Ectodermal cell (in vitro differentiated cells): Measurements from ENCODE around the gene PLS1.
"Not testable (repeated sequence)": the region's sequence is repeated elsewhere in the genome, so short reads cannot be mapped to it uniquely, and the experiment has no call there.

Source experiments
- H3K27ac ChIP-seq: 2 replicates; pipeline ENCODE4 v1.7.0; 2013; ENCODE audit warnings: mild to moderate bottlenecking, low read depth, low read length; ENCODE audit not compliant: insufficient read depth, poor library complexity, severe bottlenecking
- H3K27me3 ChIP-seq: 2 replicates; pipeline ENCODE4 v1.7.0; 2013; ENCODE audit warnings: mild to moderate bottlenecking, low read length; ENCODE audit not compliant: insufficient read depth, control insufficient read depth, poor library complexity, severe bottlenecking
- H3K36me3 ChIP-seq: one replicate; pipeline ENCODE4 v1.7.0; 2013; ENCODE audit warnings: low read length; ENCODE audit not compliant: control insufficient read depth, insufficient read depth
- H3K4me1 ChIP-seq: one replicate; pipeline ENCODE4 v1.7.0; 2013; ENCODE audit warnings: low read length; ENCODE audit not compliant: control insufficient read depth, insufficient read depth
- H3K4me3 ChIP-seq: 2 replicates; pipeline ENCODE4 v1.7.0; 2013; ENCODE audit warnings: low read depth, low read length, control low read depth; ENCODE audit not compliant: insufficient read depth
- H3K9me3 ChIP-seq: 2 replicates; pipeline ENCODE4 v1.7.0; 2013; ENCODE audit warnings: mild to moderate bottlenecking, low read length, moderate library complexity; ENCODE audit not compliant: control insufficient read depth
- WGBS, 2 experiments: methylation state at CpG; one replicate each; pipeline ENCODE4 v1.1.7; 2013; ENCODE audit warnings: missing lambda C conversion rate in 2 of 2; 5-methylcytosine and 5-hydroxymethylcytosine counted together

PLS1 gene

DNA sequence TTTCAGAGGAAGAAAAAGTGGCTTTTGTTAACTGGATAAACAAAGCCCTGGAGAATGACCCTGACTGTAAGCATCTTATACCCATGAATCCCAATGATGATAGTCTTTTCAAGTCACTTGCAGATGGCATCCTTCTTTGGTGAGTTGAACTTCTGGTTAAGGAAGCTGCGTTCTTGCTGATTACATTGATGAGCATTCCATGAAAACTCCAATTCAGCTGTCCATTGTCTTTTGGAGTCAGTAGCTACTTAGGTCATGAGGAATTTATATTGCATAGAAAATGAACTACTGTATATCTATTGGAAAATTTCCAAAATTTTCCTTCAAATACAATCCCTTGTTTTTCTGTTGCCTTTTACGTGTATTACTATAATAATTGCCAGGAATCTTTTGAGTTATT, 80.0 kb downstream of the PLS1 start:
- no peaks in the 10 kb centered on the region for H3K9me3 ChIP-seq

DNA sequence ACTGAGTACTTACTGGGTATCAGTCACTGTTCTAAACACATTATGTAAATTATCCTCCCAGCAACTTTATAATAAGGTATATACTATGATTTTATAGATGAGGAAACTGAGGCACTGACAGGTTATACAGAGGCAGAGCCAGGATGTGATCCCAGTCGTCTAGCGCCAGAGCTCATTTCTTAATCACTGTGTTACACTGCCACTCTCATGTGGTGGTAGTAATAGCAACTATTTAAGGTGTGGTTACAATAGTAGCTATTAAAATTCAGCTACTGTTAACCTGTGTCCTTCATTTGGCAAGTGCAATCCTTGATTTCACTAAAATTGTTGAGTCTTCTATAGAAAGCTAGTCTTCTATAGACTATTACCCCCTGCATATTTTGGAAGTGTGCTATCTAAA, 84.5 kb downstream of the PLS1 start:
- Histone ChIP-seq H3K9me3 (no peaks in the 10 kb centered on the region), H3K4me3 (no peak overlapping the region), H3K27ac (no peak overlapping the region), H3K36me3 (no peaks in the 10 kb centered on the region), H3K27me3 (no peaks in the 10 kb centered on the region), H3K4me1 (no peaks in the 10 kb centered on the region)
- 91 to 92% methylated on average over 2 of the region's 2 CpGs for WGBS, 2 experiments

More for the DNA sequence above, 80.0 kb downstream of the PLS1 start:
- Histone ChIP-seq H3K36me3 (no peaks in the 10 kb centered on the region), H3K27me3 (no peaks in the 10 kb centered on the region), H3K27ac (no peak overlapping the region), H3K4me3 (no peak overlapping the region), H3K4me1 (no peaks in the 10 kb centered on the region)
- 97 to 100% methylated on average over 2 of the region's 2 CpGs for WGBS, 2 experiments

DNA sequence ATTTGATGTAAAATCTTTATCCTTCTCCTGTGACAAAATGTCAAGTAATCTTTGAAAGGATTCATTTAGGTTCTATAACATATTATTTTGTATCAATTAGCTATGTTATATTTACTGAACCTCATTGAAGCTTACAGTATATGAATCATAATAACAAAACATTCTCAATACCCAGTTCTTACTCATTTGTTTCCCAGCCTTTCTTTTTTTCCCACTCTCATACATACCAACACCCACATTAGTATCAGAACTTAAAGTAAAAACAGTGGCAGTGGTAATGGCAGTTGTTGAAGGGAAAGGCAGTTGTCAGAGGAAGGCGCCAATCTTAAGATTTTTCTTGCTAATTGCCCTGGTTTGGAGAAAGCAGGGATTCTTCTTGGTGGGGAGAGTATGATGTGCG, 94.4 kb downstream of the PLS1 start:
- Histone ChIP-seq H3K27me3 (no peaks in the 10 kb centered on the region), H3K9me3 (no peaks in the 10 kb centered on the region), H3K36me3 (no peaks in the 10 kb centered on the region), H3K4me3 (no peak overlapping the region), H3K27ac (no peak overlapping the region), H3K4me1 (no peaks in the 10 kb centered on the region)
- WGBS, 2 experiments, result 90 to 92% methylated on average over 2 of the region's 2 CpGs

DNA sequence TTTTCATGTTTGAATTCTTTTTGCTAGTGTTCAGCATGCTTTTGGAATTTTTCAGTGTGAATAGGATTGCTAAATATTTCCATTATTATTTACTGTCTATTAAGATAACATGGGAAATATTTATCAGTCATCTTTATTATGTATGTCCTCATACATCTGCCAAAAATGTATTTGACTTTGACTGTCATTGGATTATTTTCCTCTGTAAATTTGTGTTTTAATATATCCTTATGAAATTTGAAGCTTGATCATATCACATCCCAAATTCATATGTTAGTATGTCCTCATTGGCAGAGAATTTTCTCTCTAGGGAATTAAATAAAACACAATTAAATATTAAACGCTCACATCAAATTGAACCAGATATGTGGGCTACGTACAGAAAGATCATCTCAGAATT, 95.3 kb downstream of the PLS1 start:
- no peak overlapping the region for H3K4me3 ChIP-seq
- H3K27me3 ChIP-seq, result no peaks in the 10 kb centered on the region
- H3K27ac ChIP-seq, result no peak overlapping the region
- H3K36me3 ChIP-seq, result no peaks in the 10 kb centered on the region
- 89 to 95% methylated on average over 2 of the region's 2 CpGs for WGBS, 2 experiments
- H3K4me1 ChIP-seq, result no peaks in the 10 kb centered on the region
- H3K9me3 ChIP-seq, result no peaks in the 10 kb centered on the region

DNA sequence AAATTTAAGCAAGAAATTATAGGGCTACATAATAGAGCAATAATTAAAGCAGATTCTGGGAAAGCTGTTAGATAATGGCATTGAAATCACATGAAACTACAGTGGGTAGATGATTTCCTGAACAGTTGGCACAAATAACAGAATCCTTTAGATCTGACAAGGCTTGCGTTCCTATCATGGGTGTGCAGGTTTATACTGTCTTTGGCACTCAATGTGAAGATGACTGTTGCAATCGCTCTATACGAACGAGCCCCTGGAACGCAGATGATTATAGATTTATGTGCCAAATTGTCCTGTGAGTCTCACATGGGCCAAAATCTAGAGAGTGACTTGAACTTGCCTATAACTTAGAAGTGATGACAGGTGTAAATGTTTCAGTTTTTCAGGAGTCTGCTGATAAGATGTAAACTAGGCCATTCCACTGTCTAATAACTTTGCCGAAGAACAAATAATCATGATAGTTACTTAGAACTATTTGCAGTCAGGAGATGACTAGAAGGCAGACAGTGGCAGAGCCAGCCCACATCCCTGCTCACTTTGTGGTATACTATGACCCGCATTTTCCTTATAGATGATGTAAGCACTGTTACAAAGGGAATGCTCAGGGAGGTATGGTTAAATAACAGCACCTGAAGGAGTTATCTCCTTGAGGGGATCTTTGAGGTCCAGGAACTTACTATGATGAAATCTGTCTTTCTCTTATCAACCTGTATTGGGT, 97.1 kb downstream of the PLS1 start:
- no peaks in the 10 kb centered on the region for H3K27me3 ChIP-seq
- no peaks in the 10 kb centered on the region for H3K9me3 ChIP-seq
- H3K4me1 ChIP-seq, result no peaks in the 10 kb centered on the region
- 89% methylated on average over 7 of the region's 7 CpGs for WGBS, 2 experiments
- H3K36me3 ChIP-seq, result no peaks in the 10 kb centered on the region
- no peak overlapping the region for H3K27ac ChIP-seq
- no peak overlapping the region for H3K4me3 ChIP-seq

DNA sequence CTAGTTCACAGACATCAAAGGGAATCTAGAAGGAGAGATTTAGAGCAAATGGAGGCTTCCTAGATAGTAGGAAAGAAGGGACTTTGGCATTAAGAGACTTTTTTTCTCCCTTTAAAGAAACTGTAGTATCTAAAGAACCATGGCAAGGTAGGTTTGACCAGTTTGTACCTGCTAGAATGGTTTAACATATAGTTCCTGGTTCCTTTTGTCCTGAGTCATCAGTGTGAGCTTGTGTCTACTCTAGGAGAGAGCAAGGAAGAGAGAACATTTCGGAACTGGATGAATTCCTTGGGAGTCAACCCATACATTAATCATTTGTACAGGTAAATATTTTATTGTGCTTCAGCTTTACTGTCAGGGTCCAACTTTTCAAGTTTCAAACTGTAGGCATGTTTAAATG, 98.0 kb downstream of the PLS1 start:
- WGBS, 2 experiments, result 100% methylated on average over 1 of the region's 1 CpG
- no peaks in the 10 kb centered on the region for H3K9me3 ChIP-seq
- no peak overlapping the region for H3K27ac ChIP-seq
- no peak overlapping the region for H3K4me3 ChIP-seq
- H3K27me3 ChIP-seq, result no peaks in the 10 kb centered on the region
- H3K36me3 ChIP-seq, result no peaks in the 10 kb centered on the region
- no peaks in the 10 kb centered on the region for H3K4me1 ChIP-seq

DNA sequence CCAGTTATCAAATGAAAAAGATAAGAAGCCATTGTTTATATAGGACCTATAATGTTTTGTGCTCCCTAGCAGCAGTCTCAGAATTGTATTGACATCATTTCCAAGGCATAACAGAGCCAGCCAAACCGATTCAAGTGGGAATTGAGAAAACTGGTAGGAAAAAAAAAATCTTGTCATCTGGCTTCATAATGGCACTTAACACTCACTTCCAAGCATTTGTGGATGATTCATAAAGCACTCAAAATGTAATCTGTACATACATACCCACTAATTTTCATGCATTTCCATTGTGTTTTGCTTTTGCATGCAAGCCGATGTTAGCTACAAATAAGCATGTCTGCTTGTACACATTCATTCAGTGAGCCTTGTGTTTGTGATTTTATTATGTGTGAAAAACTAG, 109.0 kb downstream of the PLS1 start:
- Histone ChIP-seq H3K27me3 (no peaks in the 10 kb centered on the region), H3K36me3 (no peaks in the 10 kb centered on the region), H3K27ac (no peak overlapping the region), H3K9me3 (no peaks in the 10 kb centered on the region), H3K4me1 (no peaks in the 10 kb centered on the region), H3K4me3 (no peak overlapping the region)
- WGBS, 2 experiments, result 96 to 97% methylated on average over 2 of the region's 2 CpGs

DNA sequence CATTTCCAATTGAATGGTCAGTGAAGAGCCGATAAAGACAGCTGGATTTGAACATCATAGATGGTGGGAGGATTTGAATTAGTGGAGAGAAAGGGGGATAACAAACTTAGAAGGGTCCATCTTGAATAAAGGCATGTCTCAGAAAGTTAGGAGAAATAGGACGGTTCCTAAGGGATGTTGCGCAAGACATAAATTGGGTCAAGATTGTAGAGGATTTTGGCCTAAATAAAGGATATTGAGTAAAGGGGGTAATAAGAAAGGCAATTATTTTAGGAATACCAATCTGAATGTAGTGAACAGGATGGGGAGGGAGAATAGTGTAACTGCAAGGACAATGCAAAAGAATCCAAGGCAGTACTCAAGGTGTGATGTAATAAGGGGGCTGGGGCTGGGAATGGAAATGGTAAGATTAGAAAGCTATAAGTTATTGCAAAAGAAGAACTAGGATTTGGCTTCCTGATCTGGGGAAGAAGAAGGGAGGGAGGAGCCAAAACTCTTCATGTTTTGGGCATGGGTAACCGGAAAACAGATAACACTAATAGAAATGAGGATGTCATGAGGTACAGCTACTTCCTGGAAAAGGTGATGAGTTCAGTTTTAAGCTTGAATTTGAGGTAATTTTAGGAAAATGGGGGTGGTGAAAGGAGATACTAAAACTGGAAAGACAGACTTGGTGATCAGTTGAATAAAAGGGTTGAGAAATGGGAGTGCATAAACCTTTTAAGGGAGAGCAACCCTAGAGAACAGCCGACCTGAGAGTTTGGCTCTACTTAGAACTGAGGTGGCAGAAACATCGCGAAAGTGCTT, 110.3 kb downstream of the PLS1 start:
- Histone ChIP-seq H3K36me3 (no peaks in the 10 kb centered on the region), H3K27ac (no peak overlapping the region), H3K4me3 (no peak overlapping the region), H3K4me1 (no peaks in the 10 kb centered on the region), H3K9me3 (no peaks in the 10 kb centered on the region), H3K27me3 (no peaks in the 10 kb centered on the region)
- WGBS, 2 experiments, result 93 to 95% methylated on average over 7 of the region's 7 CpGs

DNA sequence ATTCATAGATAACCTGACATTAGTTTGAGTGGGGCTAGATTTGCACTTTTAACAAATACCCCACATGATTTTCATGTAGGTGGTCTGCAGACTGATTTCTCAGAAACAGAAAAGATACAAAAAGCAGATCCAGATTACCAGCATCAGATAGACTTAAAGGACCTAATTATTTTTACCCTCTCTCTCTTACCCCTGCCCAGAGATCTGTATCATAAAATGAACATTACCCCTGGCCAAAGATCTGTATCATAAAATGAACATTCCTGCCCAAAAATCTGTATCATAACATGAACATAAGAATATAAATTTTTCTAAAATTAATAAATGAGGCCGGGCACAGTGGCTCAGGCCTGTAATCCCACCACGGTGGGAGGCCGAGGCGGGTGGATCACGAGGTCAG, 113.0 kb downstream of the PLS1 start:
- H3K27ac ChIP-seq, result no peak overlapping the region
- no peaks in the 10 kb centered on the region for H3K36me3 ChIP-seq
- H3K4me3 ChIP-seq, result no peak overlapping the region
- H3K27me3 ChIP-seq, result no peaks in the 10 kb centered on the region
- WGBS, 2 experiments, result 91 to 97% methylated on average over 5 of the region's 5 CpGs
- no peaks in the 10 kb centered on the region for H3K4me1 ChIP-seq
- no peaks in the 10 kb centered on the region for H3K9me3 ChIP-seq

DNA sequence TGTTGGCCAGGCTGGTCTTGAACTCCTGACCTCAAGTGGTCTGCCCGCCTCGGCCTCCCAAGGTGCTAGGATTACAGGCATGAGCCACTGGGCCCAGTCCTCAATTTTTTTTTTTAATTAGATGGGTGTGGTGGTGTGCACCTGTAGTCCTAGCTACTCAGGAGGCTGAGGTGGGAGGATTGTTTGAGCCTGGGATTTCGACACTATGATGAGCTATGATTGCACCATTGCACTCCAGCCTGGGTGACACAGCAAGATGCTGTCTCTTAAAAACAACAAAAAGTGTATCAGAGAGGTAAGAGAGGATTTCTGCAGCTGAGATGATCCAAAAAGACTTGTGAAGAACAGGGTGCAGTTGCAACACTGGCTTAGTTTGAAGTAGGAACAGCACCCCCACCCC, 118.7 kb downstream of the PLS1 start:
- whole genome bisulfite sequencing, 2 experiments, result 88 to 98% methylated on average over 3 of the region's 3 CpGs

More for the DNA sequence above, 118.7 kb downstream of the PLS1 start:
- H3K9me3 ChIP-seq, H3K4me3 ChIP-seq, H3K4me1 ChIP-seq, H3K27ac ChIP-seq, H3K27me3 ChIP-seq, H3K36me3 ChIP-seq: not testable (repeated sequence)
